ENCODE measurements around the gene KCTD1.

DNA sequence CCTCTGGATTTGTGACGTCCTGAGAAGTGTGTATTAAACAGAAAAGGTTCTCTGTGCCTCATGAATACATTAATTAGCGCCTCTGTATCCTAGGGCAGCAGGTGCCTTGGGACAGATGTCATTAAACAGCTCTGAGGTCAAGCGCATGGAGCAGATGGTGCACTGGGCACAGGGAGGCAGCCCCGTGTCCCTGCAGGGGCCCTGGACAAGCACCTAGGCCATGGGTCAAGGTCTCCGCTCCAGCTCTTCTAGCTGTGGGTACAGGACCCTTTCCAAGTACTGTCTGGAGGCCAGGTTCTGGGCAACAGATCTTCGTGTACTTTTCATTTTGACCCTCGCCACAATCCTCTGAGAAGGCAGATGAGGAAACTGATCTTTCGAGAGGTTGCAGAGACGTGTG lies 126.4 kb downstream of the KCTD1 start:
- no peak for TF ChIP-seq EZH2 (IDR thresholded peaks at IDR 0.05; ENCODE audit: low read length, missing control alignments)
- TF ChIP-seq, protein P1, sequence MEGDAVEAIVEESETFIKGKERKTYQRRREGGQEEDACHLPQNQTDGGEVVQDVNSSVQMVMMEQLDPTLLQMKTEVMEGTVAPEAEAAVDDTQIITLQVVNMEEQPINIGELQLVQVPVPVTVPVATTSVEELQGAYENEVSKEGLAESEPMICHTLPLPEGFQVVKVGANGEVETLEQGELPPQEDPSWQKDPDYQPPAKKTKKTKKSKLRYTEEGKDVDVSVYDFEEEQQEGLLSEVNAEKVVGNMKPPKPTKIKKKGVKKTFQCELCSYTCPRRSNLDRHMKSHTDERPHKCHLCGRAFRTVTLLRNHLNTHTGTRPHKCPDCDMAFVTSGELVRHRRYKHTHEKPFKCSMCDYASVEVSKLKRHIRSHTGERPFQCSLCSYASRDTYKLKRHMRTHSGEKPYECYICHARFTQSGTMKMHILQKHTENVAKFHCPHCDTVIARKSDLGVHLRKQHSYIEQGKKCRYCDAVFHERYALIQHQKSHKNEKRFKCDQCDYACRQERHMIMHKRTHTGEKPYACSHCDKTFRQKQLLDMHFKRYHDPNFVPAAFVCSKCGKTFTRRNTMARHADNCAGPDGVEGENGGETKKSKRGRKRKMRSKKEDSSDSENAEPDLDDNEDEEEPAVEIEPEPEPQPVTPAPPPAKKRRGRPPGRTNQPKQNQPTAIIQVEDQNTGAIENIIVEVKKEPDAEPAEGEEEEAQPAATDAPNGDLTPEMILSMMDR (conservative IDR thresholded peaks at IDR 0.05 in 1 of 2, IDR thresholded peaks at IDR 0.05 in 1 of 2; ENCODE audit: low read depth in 1 of 2, low read length in 2 of 2): no peak

All from fibroblast of lung (primary cell).